ENCODE data around the gene KDM2B.
"Not testable (repeated sequence)": the region's sequence is repeated elsewhere in the genome, so short reads cannot be mapped to it uniquely, and the experiment has no call there.

Gene KDM2B

GRCh38 chr12:121580959-121581685, at the start of gene KDM2B:
KDM2B (minus strand) TSS chr12:121581023; CDS start chr12:121580911, 112 bp downstream.
- DNase-seq: no peak

GRCh38 chr12:121628536-121628935, 47.7 kb upstream of the KDM2B start:
- DNase-seq: no peak

DNA sequence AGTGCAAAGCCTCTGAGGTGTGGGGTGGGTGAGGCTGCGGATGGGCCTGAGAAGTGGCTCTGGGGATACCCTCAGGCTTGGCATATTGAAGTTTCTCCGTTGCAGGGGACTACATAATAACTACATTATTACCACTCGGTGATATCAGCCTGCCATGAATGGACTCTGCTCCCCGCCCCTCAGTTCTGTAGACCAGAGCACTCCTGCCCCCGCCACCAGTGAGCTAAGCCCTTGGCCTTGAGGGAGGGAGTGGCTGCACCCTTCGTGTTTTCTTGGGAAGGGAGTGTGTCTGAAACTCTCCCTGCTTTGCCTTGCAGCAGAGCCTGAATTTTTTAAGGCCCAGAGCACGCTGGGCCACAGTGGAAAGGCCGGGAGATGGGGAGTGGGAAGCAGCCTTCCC, 47.2 kb upstream of the KDM2B start:
- DNase-seq: no peak

GRCh38 chr12:121626853-121627640, 46.2 kb upstream of the KDM2B start:
- peak; percentile 87 for DNase-seq

DNA sequence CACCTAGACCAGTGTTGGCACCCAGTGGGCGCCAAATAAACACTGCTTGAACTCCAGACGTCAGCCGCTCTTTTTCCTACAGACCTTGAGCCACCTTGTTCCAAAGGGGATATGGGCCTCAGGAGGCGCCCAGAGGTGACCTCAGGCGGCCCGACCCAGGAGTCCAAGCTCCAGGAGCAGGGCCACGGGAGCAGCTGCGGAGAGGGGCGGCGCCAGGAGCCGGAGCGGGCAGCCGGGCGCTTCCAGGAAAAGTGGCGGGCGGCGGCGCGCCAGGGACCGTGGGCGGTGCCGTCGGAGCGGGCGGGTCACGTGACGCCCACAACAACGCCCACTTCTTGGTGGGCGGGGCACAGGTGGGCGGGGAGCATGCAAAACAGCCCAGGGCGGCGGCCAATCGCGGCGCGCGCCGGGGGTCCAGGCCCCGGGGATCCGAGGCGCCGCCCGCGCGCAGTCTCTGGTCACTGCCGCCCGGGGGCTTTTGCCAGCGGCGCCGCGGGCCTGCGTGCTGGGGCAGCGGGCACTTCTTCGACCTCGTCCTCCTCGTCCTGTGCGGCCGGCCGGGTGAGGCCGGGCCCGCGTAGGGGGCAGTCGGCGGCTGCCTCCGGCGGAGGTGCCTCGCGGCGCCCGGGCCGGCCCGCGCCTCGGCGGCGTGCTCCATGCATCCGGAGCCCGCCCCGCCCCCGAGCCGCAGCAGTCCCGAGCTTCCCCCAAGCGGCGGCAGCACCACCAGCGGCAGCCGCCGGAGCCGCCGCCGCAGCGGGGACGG, 45.4 kb upstream of the KDM2B start, which contains the start of gene ORAI1:
Gene ORAI1 (plus strand): TSS at position 444 of the 766 bp plus-strand sequence.
- peak; percentile 93 for DNase-seq

GRCh38 chr12:121620333-121620891, 39.6 kb upstream of the KDM2B start:
- DNase-seq: no peak

GRCh38 chr12:121618659-121619233, 37.9 kb upstream of the KDM2B start:
- no peak for DNase-seq

GRCh38 chr12:121614872-121615467, 34.1 kb upstream of the KDM2B start:
- no peak for DNase-seq

- DNase-seq: no peak
These were observed 32.6 kb upstream of the KDM2B start for GRCh38 chr12:121613462-121613861.

DNA sequence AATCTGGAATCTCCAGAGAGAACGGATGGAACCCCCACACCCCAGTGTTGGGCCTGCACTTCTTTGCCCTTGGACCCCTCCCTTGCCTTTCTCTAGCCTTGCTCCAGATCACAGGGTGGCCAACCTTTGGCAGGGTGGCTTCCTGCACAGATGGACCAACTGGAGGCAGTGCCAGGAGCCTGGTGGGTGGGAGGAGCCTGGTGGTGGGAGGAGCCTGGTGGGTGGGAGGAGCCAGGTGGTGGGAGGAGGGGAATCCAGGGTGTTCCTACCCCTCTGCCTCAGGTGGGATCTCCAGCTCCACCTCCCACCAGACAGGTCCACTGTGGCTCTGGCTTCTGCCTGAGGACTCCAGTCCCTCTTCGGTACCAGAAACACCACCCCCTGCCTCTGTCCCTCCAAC, 30.5 kb upstream of the KDM2B start:
- no peak for DNase-seq

DNA sequence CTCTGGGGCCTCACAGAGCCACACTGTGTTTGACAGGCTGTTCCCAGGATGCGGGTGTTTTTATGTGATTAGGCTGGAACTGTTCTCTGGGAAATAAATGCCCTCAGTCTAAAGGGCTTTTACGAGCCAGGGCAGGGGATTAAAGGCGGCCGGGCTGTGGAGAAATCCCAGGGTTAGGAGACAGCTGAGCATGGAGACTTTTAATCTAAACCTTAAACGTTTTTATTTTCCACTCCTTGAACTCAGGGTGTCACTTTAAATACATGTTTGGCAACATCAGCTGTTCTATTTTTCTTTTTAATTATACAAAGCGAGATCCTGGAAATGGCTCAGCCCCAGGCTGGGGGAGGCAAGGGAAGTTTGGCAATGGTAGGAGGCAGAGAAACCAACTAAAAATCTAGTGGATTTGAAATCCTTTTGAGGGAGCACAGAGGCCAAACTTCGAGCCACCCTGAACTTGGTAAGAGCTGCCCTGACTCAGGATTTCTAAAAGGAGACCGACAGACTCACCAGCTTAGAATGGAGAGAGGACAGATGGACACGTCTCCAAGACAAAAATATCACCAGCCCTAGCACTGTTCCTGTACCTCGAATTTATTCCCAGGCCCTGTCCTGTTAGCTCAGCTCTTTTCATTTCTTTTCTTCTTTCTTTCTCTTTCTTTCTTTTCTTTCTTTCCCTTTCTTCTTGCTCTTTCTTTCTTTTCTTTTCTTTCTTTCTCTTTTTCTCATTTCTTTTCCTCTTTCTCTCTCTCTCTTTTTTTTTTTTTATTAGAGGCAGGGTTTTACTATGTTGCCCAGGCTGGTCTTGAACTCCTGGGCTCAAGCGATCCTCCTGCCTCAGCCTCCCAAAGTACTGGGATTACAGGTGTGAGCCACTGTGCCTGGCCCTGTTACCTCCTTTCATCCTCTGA, 29.7 kb upstream of the KDM2B start:
- no peak for DNase-seq

DNA sequence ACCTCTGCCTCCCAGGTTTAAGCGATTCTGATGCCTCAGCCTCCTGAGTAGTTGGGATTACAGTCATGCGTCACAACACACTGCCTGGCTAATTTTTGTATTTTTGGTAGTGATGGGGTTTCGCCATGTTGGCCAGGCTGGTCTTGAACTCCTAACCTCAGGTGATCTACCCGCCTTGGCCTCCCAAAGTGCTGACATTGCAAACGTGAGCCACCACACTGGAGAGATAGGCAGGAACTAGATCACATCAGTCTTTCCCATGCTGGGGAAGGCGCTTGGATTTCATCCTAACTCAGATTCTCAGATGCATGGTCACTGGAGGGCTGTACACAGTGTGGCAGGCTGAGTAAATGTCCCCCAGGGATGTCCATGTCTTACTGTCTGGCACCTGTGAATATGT, 27.5 kb upstream of the KDM2B start:
- no peak for DNase-seq

DNA sequence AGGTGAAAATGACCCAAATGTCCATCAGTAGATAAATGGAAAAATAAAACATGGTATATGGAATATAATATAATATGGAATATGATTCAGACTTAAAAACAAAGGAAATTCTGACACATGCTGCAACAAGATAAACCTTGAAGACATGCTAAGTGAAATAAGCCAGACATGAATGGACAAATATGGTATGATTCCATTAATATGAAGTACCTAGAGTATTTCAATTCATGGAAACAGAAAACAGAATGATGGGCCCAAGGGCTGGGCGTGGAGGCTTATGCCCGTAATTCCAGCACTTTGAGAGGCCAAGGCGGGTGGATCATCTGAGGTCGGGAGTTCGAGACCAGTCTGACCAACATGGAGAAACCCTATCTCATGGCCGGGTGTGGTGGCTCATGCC, 22.8 kb upstream of the KDM2B start:
- DNase-seq: no peak

DNA sequence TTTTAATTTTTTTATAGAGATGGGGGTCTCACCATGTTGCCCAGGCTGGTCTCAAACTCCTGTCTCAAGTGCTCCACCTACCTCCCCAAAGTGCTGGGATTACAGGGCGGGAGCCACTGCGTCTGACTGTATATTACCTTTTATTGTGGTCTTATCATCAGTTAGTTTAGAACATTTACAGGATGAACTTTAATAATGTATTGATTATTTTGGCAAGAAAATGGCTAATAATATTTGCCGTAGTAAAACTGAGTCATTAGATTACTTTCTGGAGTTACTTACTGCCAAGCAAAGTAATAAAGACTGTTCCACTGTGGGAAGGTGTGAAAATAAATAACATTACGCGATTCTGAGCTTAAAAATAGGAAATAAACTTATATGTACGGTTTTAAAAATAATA, 21.9 kb upstream of the KDM2B start:
- no peak for DNase-seq

GRCh38 chr12:121600702-121601336, 20.0 kb upstream of the KDM2B start:
- no peak for DNase-seq

DNA sequence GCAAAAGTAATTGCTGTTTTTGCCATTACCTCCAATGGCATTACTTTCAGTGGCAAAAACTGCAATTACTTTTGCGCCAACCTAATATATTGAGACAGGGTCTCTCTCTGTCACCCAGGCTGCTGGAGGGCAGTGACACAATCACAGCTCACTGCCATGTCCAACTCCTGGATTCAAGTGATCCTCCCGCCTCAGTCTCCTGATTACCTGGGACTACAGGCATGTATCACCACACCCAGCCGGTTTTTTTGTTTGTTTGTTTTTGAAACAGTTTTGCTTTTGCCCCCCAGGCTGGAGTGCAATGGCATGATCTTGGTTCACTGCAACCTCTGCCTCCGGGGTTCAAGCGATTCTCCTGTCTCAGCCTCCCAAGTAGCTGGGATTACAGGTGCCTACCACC, 15.7 kb upstream of the KDM2B start:
- DNase-seq: no peak

DNA sequence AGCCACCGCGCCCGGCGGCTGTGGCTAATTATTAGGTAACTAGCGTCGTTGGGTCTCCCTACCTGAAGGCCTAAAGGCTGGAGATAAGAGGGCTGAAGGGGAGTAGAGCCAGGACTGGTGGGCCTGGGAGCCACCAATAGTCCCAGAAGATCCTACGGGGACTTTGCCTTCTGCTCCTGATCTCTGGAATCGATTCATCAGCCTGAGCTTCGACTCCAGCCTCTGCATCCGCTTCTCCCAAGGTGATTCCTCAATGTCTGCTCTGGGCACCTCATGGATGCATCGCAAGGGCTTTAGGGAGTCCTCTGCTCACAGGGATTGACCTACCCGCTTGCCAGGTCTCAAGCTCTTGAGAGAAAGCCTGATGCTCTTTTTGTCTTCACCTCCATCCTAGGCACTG, 14.7 kb upstream of the KDM2B start:
- no peak for DNase-seq

GRCh38 chr12:121592320-121592719, 11.5 kb upstream of the KDM2B start:
- DNase-seq: no peak

DNA sequence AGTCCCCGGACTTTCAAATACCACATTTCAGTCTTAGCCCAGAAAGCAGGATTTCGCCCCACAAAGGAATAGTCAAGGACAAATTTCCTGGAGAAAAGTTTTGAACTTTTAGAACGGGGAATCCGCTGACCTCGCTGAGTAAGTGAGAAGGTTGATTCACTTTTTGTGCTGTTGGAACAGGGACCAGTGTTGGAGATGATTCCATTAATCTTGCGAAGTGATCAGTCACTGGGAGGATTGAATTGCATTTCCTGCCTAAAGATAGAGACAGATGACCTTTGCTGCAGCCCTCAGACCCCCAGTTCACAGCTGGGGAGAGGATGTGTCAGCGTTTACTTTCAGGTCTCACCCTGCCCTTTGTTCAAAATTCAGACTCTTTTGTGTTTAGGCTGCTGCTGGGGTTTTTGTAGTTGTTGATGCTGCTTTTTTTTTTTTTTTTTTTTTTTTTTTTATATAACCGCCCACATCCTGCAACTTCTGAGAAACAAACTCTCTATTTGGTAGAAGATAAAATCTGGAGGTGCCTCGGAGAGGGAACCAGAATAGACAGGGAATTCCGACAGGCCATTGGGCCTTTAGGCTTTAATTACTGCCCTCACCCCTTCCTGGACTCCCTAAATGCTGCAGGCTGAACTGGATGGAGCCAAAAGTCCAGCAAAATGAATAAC, 9.8 kb upstream of the KDM2B start:
- peak; percentile 76 for DNase-seq

DNA sequence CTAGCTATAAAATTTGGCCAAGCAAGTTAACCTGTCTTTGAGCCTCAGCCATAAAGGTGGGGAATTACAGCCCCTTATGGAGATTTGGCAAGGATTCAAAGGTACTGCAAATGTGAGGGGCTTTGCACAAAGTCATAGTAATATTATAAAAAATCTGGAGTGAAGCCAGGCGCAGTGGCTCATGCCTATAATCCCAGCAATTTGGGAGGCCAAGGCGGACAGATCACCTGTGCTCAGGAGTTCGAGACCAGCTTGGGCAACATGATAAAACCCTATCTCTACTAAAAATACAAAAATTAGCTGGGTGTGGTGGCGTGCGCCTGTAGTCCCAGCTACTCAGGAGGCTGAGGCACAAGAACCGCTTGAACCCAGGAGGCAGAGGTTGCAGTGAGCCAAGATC, 4.1 kb upstream of the KDM2B start:
- DNase-seq: not testable (repeated sequence)

Measured in CD4-positive, alpha-beta T cell treated with Interleukin-15 for 1 hour (primary cell).